GM21526 (cell line): ENCODE measurements around the gene RCE1.

Source experiments
- ATAC-seq: cut with Tn5 transposase; IDR thresholded peaks from one replicate; pipeline ENCODE4 v1.9.1; 2021; ENCODE audit warnings: moderate library complexity; ENCODE audit not compliant: unreplicated experiment, low FRiP score

Gene RCE1

GRCh38 chr11:66866511-66866986 is 23.3 kb downstream of the RCE1 start:
- no peak for ATAC-seq

GRCh38 chr11:66867425-66868040 is 24.3 kb downstream of the RCE1 start:
- no peak for ATAC-seq

GRCh38 chr11:66868082-66868725 is 25.0 kb downstream of the RCE1 start:
- ATAC-seq = no peak

GRCh38 chr11:66868726-66869566 is 25.7 kb downstream of the RCE1 start:
- ATAC-seq = peak; percentile 41

GRCh38 chr11:66869567-66869870 is 26.3 kb downstream of the RCE1 start:
- ATAC-seq = no peak

- ATAC-seq = no peak
Measured at GRCh38 chr11:66870131-66870530, 26.9 kb downstream of the RCE1 start.

GRCh38 chr11:66870616-66871520 is 27.6 kb downstream of the RCE1 start:
- ATAC-seq = no peak

- no peak for ATAC-seq
Measured at GRCh38 chr11:66871521-66871901, 28.3 kb downstream of the RCE1 start.

- no peak for ATAC-seq
Measured at GRCh38 chr11:66874232-66874631, 31.0 kb downstream of the RCE1 start.

- no peak for ATAC-seq
Measured at GRCh38 chr11:66875378-66875777, 32.1 kb downstream of the RCE1 start.

GRCh38 chr11:66877588-66878385 is 34.5 kb downstream of the RCE1 start:
- ATAC-seq = no peak

- no peak for ATAC-seq
Measured at GRCh38 chr11:66878474-66878873, 35.2 kb downstream of the RCE1 start.

GRCh38 chr11:66879000-66879399 is 35.8 kb downstream of the RCE1 start:
- no peak for ATAC-seq

GRCh38 chr11:66879583-66879982 is 36.3 kb downstream of the RCE1 start:
- ATAC-seq = no peak

- ATAC-seq = no peak
Measured at GRCh38 chr11:66879999-66880398, 36.8 kb downstream of the RCE1 start.

- ATAC-seq = no peak
Measured at GRCh38 chr11:66880496-66881450, 37.5 kb downstream of the RCE1 start.

- no peak for ATAC-seq
Measured at GRCh38 chr11:66881451-66881835, 38.2 kb downstream of the RCE1 start.

- ATAC-seq = no peak
Measured at GRCh38 chr11:66881927-66882452, 38.7 kb downstream of the RCE1 start.
